22Rv1 (cell line): ENCODE data around the gene TNNI2.

Experiments used
- H3K27ac ChIP-seq: fragments of 450-650 bp; 2 replicates; pipeline ENCODE4 v1.5.1; 2017
- CTCF ChIP-seq: fragments of 450-650 bp; IDR thresholded peaks from 2 replicates; pipeline ENCODE4 v1.5.1; 2017; ENCODE audit warnings: mild to moderate bottlenecking
- ZFX ChIP-seq: fragments of 450-650 bp; IDR thresholded peaks from 2 replicates; pipeline ENCODE4 v1.6.1; 2017; ENCODE audit warnings: antibody characterized with exemption, borderline replicate concordance

The TNNI2 gene

GRCh38 chr11:1877211-1878136 lies 38.7 kb downstream of the TNNI2 start:
- TF ChIP-seq CTCF, result no peak
- TF ChIP-seq ZFX, result no peak
- no peak overlapping the region for H3K27ac ChIP-seq

- H3K27ac ChIP-seq, result no peak overlapping the region
- TF ChIP-seq ZFX (no peak), CTCF (no peak)
Measured at GRCh38 chr11:1878137-1879031, 39.6 kb downstream of the TNNI2 start.

GRCh38 chr11:1879342-1879940 lies 40.7 kb downstream of the TNNI2 start:
- H3K27ac ChIP-seq, result no peak overlapping the region
- TF ChIP-seq CTCF, result no peak
- no peak for TF ChIP-seq ZFX

- no peak for TF ChIP-seq ZFX
- H3K27ac ChIP-seq, result no peak overlapping the region
Measured at GRCh38 chr11:1879941-1880720, 41.4 kb downstream of the TNNI2 start.

GRCh38 chr11:1880746-1881441 lies 42.1 kb downstream of the TNNI2 start:
- TF ChIP-seq CTCF (no peak), ZFX (no peak)
- no peak overlapping the region for H3K27ac ChIP-seq

GRCh38 chr11:1881442-1882264 lies 42.9 kb downstream of the TNNI2 start:
- no peak for TF ChIP-seq CTCF
- TF ChIP-seq ZFX, result no peak
- no peak overlapping the region for H3K27ac ChIP-seq
